ENCODE data around the gene TAS2R43.
"Not testable (repeated sequence)": the region's sequence is repeated elsewhere in the genome, so short reads cannot be mapped to it uniquely, and the experiment has no call there.

The TAS2R43 gene

DNA sequence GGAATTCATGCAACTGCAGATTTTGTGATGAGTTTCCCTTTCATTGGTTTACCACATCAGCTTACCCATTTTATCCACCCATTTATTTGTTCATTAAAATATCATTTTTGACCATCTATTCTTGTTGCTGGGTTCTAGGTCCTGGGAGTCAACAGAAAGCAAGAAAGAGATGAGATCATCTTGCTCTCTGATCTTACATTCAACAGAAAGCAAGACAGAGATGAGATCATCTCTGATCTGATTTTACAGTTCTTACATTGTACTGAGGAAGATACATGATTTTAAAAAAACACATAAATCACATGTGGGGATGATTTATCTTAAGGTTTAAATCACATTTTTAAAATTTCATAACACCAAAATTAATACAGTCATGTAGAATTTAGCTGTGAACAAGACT, 32.3 kb downstream of the TAS2R43 start:
- TF ChIP-seq, protein P1, sequence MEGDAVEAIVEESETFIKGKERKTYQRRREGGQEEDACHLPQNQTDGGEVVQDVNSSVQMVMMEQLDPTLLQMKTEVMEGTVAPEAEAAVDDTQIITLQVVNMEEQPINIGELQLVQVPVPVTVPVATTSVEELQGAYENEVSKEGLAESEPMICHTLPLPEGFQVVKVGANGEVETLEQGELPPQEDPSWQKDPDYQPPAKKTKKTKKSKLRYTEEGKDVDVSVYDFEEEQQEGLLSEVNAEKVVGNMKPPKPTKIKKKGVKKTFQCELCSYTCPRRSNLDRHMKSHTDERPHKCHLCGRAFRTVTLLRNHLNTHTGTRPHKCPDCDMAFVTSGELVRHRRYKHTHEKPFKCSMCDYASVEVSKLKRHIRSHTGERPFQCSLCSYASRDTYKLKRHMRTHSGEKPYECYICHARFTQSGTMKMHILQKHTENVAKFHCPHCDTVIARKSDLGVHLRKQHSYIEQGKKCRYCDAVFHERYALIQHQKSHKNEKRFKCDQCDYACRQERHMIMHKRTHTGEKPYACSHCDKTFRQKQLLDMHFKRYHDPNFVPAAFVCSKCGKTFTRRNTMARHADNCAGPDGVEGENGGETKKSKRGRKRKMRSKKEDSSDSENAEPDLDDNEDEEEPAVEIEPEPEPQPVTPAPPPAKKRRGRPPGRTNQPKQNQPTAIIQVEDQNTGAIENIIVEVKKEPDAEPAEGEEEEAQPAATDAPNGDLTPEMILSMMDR (IDR thresholded peaks at IDR 0.05; ENCODE audit: low read depth, low read length, missing control alignments) = no peak
- H3K4me3 ChIP-seq (ENCODE audit: low read depth, low read length) = no peak overlapping the region
- no peak for DNase-seq (ENCODE audit: low read depth)

DNA sequence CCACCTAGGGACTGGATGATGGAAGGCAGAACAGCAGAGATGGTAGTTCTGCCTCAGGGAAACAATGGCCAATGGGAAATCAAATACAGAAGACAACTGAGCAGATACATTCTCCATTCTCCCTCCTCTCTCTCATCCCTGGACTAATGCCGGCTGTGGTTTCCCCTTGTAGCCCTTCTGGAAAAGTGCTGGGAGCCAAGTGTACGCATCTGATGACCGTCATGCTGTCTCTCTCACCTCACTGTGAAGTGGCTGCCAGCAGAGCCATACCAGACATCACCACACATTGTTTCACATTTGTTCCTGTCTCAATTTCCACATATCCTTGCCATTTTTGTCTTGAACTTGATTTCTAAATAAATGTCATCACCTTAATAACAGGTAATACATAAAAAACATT, 33.1 kb downstream of the TAS2R43 start:
- H3K4me3 ChIP-seq (ENCODE audit: low read depth, low read length) = no peak overlapping the region
- no peak for DNase-seq (ENCODE audit: low read depth)
- TF ChIP-seq, protein P1 (IDR thresholded peaks at IDR 0.05; ENCODE audit: low read depth, low read length, missing control alignments) = no peak

DNA sequence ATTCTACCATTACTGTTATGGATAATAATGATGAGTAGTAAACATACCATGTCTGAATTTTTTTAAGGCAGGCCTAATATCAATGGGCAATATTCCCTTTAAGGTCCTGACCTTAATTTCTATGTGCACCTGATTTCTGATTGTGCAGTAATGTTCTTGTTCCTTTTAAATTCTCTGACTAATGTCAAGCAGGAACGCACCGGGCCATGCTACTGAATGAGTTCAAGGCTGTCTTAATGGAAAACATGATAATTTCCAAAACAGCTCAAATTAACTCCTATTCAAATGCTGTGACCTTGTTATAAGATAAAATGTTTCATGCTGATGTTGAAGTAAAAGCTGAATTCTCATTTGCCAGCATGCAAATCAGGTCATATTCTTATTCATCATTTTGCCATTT, 36.8 kb downstream of the TAS2R43 start:
- TF ChIP-seq, protein P1 (IDR thresholded peaks at IDR 0.05; ENCODE audit: low read depth, low read length, missing control alignments) = no peak
- DNase-seq (ENCODE audit: low read depth) = no peak
- no peak overlapping the region for H3K4me3 ChIP-seq (ENCODE audit: low read depth, low read length)

DNA sequence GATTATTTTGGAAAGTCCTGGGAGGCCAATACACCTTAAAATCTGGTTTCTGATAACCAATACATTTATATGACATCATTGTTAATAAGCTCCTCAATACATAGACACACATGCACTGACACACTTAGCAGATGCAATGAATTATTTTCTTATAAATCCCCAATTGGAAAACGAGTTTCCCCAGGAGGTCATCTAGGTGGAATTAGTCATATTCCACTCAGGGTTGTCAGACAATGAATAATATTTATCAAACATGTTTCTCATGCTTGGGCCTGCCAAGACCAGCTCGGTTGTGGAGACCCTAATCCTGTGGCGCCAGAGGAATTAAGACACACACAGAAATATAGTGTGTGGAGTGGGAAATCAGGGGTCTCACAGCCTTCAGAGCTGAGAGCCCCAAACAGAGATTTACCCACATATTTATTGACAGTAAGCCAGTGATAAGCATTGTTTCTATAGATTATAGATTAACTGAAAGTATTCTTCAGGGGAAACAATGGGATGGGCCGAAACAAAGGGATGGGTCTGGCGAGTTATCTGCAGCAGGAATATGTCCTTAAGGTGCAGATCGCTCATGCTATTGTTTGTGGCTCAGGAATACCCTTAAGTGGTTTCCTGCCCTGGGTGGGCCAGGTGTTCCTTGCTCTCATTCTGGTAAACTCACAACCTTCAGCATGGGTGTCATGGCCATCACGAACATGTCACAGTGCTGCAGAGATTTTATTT, 42.1 kb downstream of the TAS2R43 start:
- H3K4me3 ChIP-seq (ENCODE audit: low read depth, low read length); DNase-seq (ENCODE audit: low read depth): not testable (repeated sequence)

DNA sequence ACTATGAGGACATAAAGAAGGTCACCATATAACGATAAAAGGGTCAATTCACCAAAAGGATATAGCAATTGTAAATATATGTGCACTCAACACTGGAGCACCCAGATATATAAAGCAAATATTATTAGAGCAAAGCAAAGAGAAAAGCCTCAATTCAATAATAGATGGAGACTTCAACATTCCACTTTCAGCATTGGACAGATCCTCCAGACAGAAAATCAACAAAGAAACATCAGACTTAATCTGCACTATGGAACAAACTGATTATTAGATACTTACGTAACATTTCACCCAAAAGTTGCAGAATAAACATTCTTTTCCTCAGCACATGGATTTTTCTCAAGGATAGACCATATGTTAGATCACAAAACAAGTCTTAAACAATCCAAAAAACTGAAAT, 50.7 kb downstream of the TAS2R43 start:
- not testable (repeated sequence) for DNase-seq (ENCODE audit: low read depth); H3K4me3 ChIP-seq (ENCODE audit: low read depth, low read length)
